HCT116 (cell line): ENCODE data around the gene PTP4A2. TPM values are rescaled to one million over a fixed set of nuclear protein-coding genes. Genes with fewer than 3 reads are reported as not detected.

Experiments used
- ATAC-seq: fragments of 200-7000 bp; cut with Tn5 transposase; 2 replicates; pipeline ENCODE4 v1.9.1; 2020; ENCODE audit warnings: mild to moderate bottlenecking, moderate library complexity
- BruUV-seq: library from RNA; stranded (reverse); fragments of 400-500 nt; replicated peaks from 2 replicates; lab custom pipeline; 2021; lab: Mats Ljungman, UMichigan
- CTCF ChIA-PET: fragments of 300-600 bp; sonication (Branson Sonifier 250); formaldehyde crosslinking; loops from one replicate; lab custom pipeline; 2021; ENCODE audit warnings: antibody characterized with exemption; lab: Charles Lee
- POLR2A ChIA-PET: fragments of 300-600, 350-600 bp; sonication (Branson Sonifier 250); formaldehyde crosslinking; loops from one replicate; lab custom pipeline; 2021; ENCODE audit warnings: antibody characterized with exemption; lab: Charles Lee
- RAD21 ChIA-PET, 2 experiments: fragments of 300-600 bp; sonication (Branson Sonifier 250); formaldehyde crosslinking; loops; one replicate each; lab custom pipeline; 2023; ENCODE audit warnings: low total read pairs in 2 of 2; ENCODE audit not compliant: uncharacterized antibody in 2 of 2, unreplicated experiment in 2 of 2, low non-redundant PET in 1 of 2; lab: Charles Lee
- DNase-seq: peaks from one replicate; pipeline ENCODE4 v3.0.0-alpha.2; 2010; ENCODE audit warnings: low read depth, low spot score
- H2AFZ ChIP-seq: fragments of 200-600 bp; shearing (Covaris generic), sonication (generic); 2 replicates; pipeline ENCODE4 v1.6.1; 2017; ENCODE audit warnings: low read depth, mixed run types, mixed read lengths, antibody characterized with exemption, low read length; ENCODE audit not compliant: poor library complexity, severe bottlenecking
- H3K27ac ChIP-seq: 2 replicates; pipeline ENCODE4 v1.5.1; 2012; ENCODE audit warnings: low read depth, low read length
- H3K27me3 ChIP-seq: fragments of 200-600 bp; sonication (generic); 2 replicates; pipeline ENCODE4 v1.6.1; 2016; ENCODE audit warnings: mixed run types, low read length, mixed read lengths; ENCODE audit not compliant: insufficient read depth
- H3K36me3 ChIP-seq, 2 experiments: fragments of 200-500 bp in 1 of 2; fragments of 200-600 bp in 1 of 2; sonication (Bioruptor generic) in 1 of 2; sonication (generic) in 1 of 2; 2 replicates each; pipeline versions ENCODE4 v1.5.1 to v1.6.1; 2014 to 2016; ENCODE audit warnings: low read length in 2 of 2, inconsistent platforms in 1 of 2, mixed read lengths in 1 of 2, mixed run types in 1 of 2; ENCODE audit not compliant: insufficient read depth in 2 of 2, control insufficient read depth in 1 of 2
- H3K4me1 ChIP-seq, 2 experiments: fragments of 200-600 bp in 1 of 2; sonication (generic) in 1 of 2; 2 replicates each; pipeline versions ENCODE4 v1.5.1 to v1.6.1; 2012 to 2017; ENCODE audit warnings: low read length in 2 of 2, inconsistent platforms in 1 of 2, mild to moderate bottlenecking in 1 of 2, mixed read lengths in 1 of 2, mixed run types in 1 of 2, moderate library complexity in 1 of 2; ENCODE audit not compliant: insufficient read depth in 2 of 2, control insufficient read depth in 1 of 2
- H3K4me2 ChIP-seq: fragments of 200-600 bp; sonication (generic); 2 replicates; pipeline ENCODE4 v1.6.1; 2017; ENCODE audit warnings: mixed run types, low read length, mixed read lengths
- H3K4me3 ChIP-seq, 2 experiments: fragments of 200-600 bp in 1 of 2; sonication (generic) in 1 of 2; replicated peaks in 1 of 2; 2 replicates each; pipeline ENCODE4 v1.5.1; 2011 to 2016; ENCODE audit warnings: low read length in 2 of 2, control low read depth in 1 of 2, low read depth in 1 of 2, mild to moderate bottlenecking in 1 of 2, mixed read lengths in 1 of 2, mixed run types in 1 of 2
- H3K79me2 ChIP-seq: fragments of 200-600 bp; sonication (generic); 2 replicates; pipeline ENCODE4 v1.6.1; 2017; ENCODE audit warnings: mild to moderate bottlenecking, mixed run types, low read length, moderate library complexity, mixed read lengths; ENCODE audit not compliant: insufficient read depth
- H3K9ac ChIP-seq: fragments of 200-600 bp; sonication (generic); 2 replicates; pipeline ENCODE4 v1.6.1; 2016; ENCODE audit warnings: low read length, mixed read lengths
- H3K9me2 ChIP-seq: fragments of 200-600 bp; sonication (generic), shearing (Covaris generic); 2 replicates; pipeline ENCODE4 v1.6.1; 2017; ENCODE audit warnings: mixed run types, mild to moderate bottlenecking, moderate library complexity; ENCODE audit not compliant: insufficient read depth
- H3K9me3 ChIP-seq, 2 experiments: fragments of 200-500 bp in 1 of 2; fragments of 200-600 bp in 1 of 2; sonication (Bioruptor generic) in 1 of 2; sonication (generic) in 1 of 2; 2 replicates each; pipeline ENCODE4 v1.6.1; 2014 to 2017; ENCODE audit warnings: low read length in 2 of 2, mixed read lengths in 2 of 2, inconsistent platforms in 1 of 2, low read depth in 1 of 2, mild to moderate bottlenecking in 1 of 2, mixed run types in 1 of 2, moderate library complexity in 1 of 2; ENCODE audit not compliant: control insufficient read depth in 1 of 2, insufficient read depth in 1 of 2
- H4K20me1 ChIP-seq: fragments of 200-600 bp; sonication (generic), shearing (Covaris generic); 2 replicates; pipeline ENCODE4 v1.6.1; 2017; ENCODE audit warnings: mixed run types, mild to moderate bottlenecking, moderate library complexity; ENCODE audit not compliant: insufficient read depth
- EGR1 ChIP-seq: IDR thresholded peaks from 2 replicates; pipeline ENCODE4 v1.6.1; 2012; ENCODE audit warnings: low read depth
- EZH2 ChIP-seq: fragments of 200-600 bp; sonication (generic); IDR thresholded peaks from 2 replicates; pipeline ENCODE4 v1.6.1; 2017; ENCODE audit warnings: antibody characterized with exemption, mixed run types
- EZH2phosphoT487 ChIP-seq: fragments of 200-600 bp; IDR thresholded peaks from 2 replicates; pipeline ENCODE4 v1.6.1; 2018; ENCODE audit warnings: antibody characterized with exemption, borderline replicate concordance
- FOSL1 ChIP-seq: IDR thresholded peaks from 2 replicates; pipeline ENCODE4 v1.6.1; 2012; ENCODE audit warnings: low read depth
- POLR2AphosphoS5 ChIP-seq: IDR thresholded peaks from 2 replicates; pipeline ENCODE4 v1.6.1; 2011; ENCODE audit warnings: mild to moderate bottlenecking, low read depth, low read length, moderate library complexity
- TCF7L2 ChIP-seq: IDR thresholded peaks from 2 replicates; pipeline ENCODE4 v1.7.0; 2011; ENCODE audit warnings: borderline replicate concordance, inconsistent platforms; ENCODE audit not compliant: insufficient read depth, insufficient read length; ENCODE audit errors: extremely low read depth
- YY1 ChIP-seq: IDR thresholded peaks from 2 replicates; pipeline ENCODE4 v1.6.1; 2011; ENCODE audit warnings: low read length, low read depth, moderate library complexity, mild to moderate bottlenecking; ENCODE audit not compliant: insufficient replicate concordance; ENCODE audit errors: extremely low read depth
- intact Hi-C: fragments of 100-400 bp; cut with micrococcal nuclease; formaldehyde crosslinking; loops from 2 replicates; pipeline ENCODE4 v1.10.0; 2022
- total RNA-seq: library from RNA; stranded (reverse); gene quantifications from one replicate; pipeline ENCODE4 v1.2.1, GENCODE V29; 2021; ENCODE audit not compliant: unreplicated experiment

The PTP4A2 gene
- total RNA-seq, 1 experiment from 2014 or later = 267 TPM

DNA sequence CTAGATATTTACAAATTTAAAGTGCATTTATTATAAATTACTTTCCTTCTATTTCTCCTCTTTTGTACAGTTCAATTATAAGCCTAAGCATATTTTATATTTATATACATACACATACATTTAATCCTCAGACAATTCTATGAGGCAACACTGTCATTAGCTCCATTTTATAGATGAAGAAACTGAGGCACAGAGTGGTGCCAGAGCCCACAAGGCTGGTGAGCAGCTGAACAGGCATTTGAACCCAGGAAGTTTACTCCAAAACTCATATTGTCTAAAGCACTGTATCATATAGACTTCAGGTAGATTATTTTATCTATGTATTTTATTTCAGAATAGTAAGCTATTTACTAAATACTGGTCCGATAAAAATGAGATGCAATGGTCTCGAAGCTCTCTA lies 52.3 kb downstream of the PTP4A2 start (continued):
- TF ChIP-seq EZH2 = no peak
- TF ChIP-seq YY1 = no peak

DNA sequence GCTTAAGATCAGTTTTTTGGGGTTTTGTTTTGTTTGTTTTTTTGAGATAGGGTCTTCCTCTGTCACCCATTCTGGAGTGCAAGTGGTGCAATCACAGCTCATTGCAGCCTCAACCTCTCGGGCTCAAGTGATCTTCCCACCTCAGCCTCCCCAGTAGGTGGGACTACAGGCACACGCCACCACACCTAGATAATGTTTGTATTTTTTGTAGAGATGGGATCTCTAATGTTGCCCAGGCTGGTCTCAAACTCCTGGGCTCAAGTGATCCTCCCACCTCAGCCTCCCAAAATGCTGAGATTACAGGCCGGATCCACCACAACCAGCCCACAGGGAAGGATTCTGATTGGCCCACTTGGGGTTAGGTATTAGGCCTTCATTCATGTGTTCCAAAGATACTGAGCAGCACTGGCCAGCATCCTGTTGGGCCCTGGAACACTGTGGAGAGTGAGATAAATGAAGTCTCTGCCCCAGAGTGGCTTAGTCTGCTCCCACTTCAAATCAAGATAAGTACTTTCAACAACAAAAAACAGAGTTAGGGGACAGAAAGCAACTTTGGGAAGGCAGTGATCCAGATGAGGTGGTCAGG lies 54.7 kb downstream of the PTP4A2 start:
- H3K4me1 ChIP-seq = no peaks in the 10 kb centered on the region
- no peak overlapping the region for H2AFZ ChIP-seq
- ChIA-PET RAD21 (no interaction called here), POLR2A (no interaction called here), CTCF (no interaction called here)
- no peak overlapping the region for H3K9ac ChIP-seq
- ATAC-seq (no peak), DNase-seq (no peak)
- no peak overlapping the region for H3K27ac ChIP-seq
- no TSS peak for BruUV-seq
- H3K36me3 ChIP-seq = no peaks in the 10 kb centered on the region
- H3K4me2 ChIP-seq = no peak overlapping the region
- TF ChIP-seq EZH2phosphoT487 (no peak), EZH2 (no peak), FOSL1 (no peak)
- no peaks in the 10 kb centered on the region for H3K79me2 ChIP-seq
- intact Hi-C loops = no loop called here
- H3K9me3 ChIP-seq = no peaks in the 10 kb centered on the region
- H3K4me3 ChIP-seq = no peak overlapping the region
- no peaks in the 10 kb centered on the region for H4K20me1 ChIP-seq
- no peaks in the 10 kb centered on the region for H3K9me2 ChIP-seq
- H3K27me3 ChIP-seq = no peaks in the 10 kb centered on the region

GRCh38 chr1:31881688-31882000 lies 56.5 kb downstream of the PTP4A2 start:
- H3K79me2 ChIP-seq = no peaks in the 10 kb centered on the region
- BruUV-seq = no TSS peak
- ChIA-PET RAD21 (no interaction called here), CTCF (no interaction called here), POLR2A (no interaction called here)
- no peaks in the 10 kb centered on the region for H4K20me1 ChIP-seq
- ATAC-seq = no peak
- no peaks in the 10 kb centered on the region for H3K4me1 ChIP-seq
- H3K27me3 ChIP-seq = no peaks in the 10 kb centered on the region
- no peak overlapping the region for H3K27ac ChIP-seq
- no peaks in the 10 kb centered on the region for H3K9me2 ChIP-seq
- H3K36me3 ChIP-seq = no peaks in the 10 kb centered on the region
- H3K4me2 ChIP-seq = no peak overlapping the region
- intact Hi-C loops = no loop called here
- no peak for DNase-seq
- H3K9ac ChIP-seq = no peak overlapping the region
- H3K4me3 ChIP-seq = no peak overlapping the region
- TF ChIP-seq EGR1 (no peak), POLR2AphosphoS5 (no peak), TCF7L2 (no peak), EZH2 (no peak)
- no peaks in the 10 kb centered on the region for H3K9me3 ChIP-seq
- H2AFZ ChIP-seq = no peak overlapping the region
